Subcutaneous abdominal adipose tissue (tissue), 5 donors: ENCODE measurements around the gene TMEM106B.

Experiments used
- H3K27ac ChIP-seq: one replicate; pipeline ENCODE4 v1.7.0; 2013; ENCODE audit warnings: low read depth, mild to moderate bottlenecking, inconsistent platforms, low read length, moderate library complexity
- H3K27me3 ChIP-seq, 5 donors: one replicate each; pipeline ENCODE4 v1.7.0; 2013; ENCODE audit warnings: low read length in 5 of 5, inconsistent platforms in 1 of 5; ENCODE audit not compliant: control insufficient read depth in 5 of 5, insufficient read depth in 4 of 5
- H3K36me3 ChIP-seq, 5 donors: one replicate each; pipeline ENCODE4 v1.7.0; 2013; ENCODE audit warnings: low read length in 5 of 5; ENCODE audit not compliant: control insufficient read depth in 5 of 5, insufficient read depth in 5 of 5
- H3K4me1 ChIP-seq, 5 donors: one replicate each; pipeline ENCODE4 v1.7.0; 2013; ENCODE audit warnings: low read length in 5 of 5, mild to moderate bottlenecking in 3 of 5, moderate library complexity in 1 of 5; ENCODE audit not compliant: control insufficient read depth in 5 of 5, insufficient read depth in 5 of 5
- H3K4me3 ChIP-seq, 5 donors: one replicate each; pipeline ENCODE4 v1.7.0; 2013; ENCODE audit warnings: low read length in 5 of 5, low read depth in 1 of 5
- H3K9ac ChIP-seq, 5 donors: one replicate each; pipeline ENCODE4 v1.7.0; 2013; ENCODE audit warnings: low read length in 5 of 5, mild to moderate bottlenecking in 4 of 5, moderate library complexity in 3 of 5
- H3K9me3 ChIP-seq, 5 donors: one replicate each; pipeline ENCODE4 v1.7.0; 2013; ENCODE audit warnings: low read length in 5 of 5; ENCODE audit not compliant: control insufficient read depth in 5 of 5
- donor health status: healthy.
- donor health status: healthy.
- donor health status: healthy.
- donor health status: healthy.
- donor health status: healthy.

Gene TMEM106B

DNA sequence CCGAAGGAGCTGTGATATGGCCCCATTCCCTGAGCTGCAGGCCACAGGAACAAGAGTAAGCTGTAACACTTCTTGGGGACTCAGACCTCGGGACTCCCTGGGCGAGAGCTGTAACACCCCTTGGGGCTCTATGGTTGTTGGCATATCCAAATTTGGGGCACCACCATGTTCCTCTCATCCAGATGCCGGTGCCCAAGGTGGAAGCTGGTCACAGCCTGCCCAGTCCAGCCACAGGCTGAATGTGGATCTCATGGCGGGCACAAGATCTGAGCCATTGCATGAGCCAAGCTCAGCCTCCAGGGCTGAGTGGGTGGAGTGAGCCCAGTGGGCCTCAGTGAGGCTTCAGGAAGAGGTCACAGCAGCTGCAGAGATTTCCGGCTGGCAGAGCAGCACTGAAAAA lies 78.9 kb downstream of the TMEM106B start:
- Histone ChIP-seq H3K9ac (no peak overlapping the region), H3K27ac (no peak overlapping the region), H3K4me1 (no peaks in the 10 kb centered on the region), H3K27me3 (no peaks in the 10 kb centered on the region), H3K9me3 (peaks cover 0 to 20% (median 12%) of the 10 kb centered on the region in 5 donors), H3K36me3 (no peaks in the 10 kb centered on the region), H3K4me3 (no peak overlapping the region)

DNA sequence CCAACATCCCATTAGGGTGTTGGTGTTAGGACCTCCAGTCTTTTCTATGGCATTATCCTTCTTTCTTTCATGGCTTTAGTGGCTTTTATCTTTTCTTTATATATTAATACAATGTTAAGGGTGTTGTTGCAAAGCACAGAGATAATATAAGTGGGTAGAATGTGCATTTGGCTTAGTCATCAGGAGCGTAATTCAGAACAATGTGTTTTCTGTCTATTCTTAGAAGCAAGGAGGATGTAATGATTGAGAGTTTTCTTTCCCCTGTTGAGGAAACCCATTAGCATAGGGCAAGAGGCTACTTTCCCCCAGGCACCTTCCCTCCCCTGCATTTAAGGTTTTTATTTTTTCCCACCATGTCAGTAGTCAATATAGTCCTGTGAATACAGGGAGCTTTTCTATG lies 79.7 kb downstream of the TMEM106B start:
- H3K36me3 ChIP-seq: no peaks in the 10 kb centered on the region
- H3K27ac ChIP-seq: no peak overlapping the region
- H3K4me1 ChIP-seq: no peaks in the 10 kb centered on the region
- H3K9ac ChIP-seq: no peak overlapping the region
- H3K9me3 ChIP-seq: peaks cover 0 to 20% (median 12%) of the 10 kb centered on the region in 5 donors
- H3K27me3 ChIP-seq: no peaks in the 10 kb centered on the region
- no peak overlapping the region for H3K4me3 ChIP-seq

DNA sequence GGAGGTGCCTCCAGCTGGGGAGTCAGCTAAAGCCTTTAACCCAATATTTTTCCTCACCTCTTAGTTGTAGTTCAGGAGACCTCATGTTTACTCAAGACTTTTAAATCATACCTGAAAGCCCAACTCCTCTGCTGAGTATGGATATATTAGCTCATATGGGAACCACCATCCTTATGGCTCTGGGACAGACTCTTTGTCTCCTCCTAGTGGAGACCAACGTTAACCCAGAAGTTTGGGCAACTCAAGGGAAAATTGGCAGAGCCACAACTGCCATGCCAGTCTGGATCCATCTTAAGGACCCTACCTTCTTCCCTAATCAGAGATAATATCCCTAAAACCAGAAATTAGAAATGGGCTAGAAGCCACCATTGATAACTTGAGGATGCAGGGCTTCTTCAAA lies 80.8 kb downstream of the TMEM106B start:
- Histone ChIP-seq H3K36me3 (no peaks in the 10 kb centered on the region), H3K4me3 (no peak overlapping the region), H3K27me3 (no peaks in the 10 kb centered on the region), H3K9me3 (peaks cover 0 to 20% (median 12%) of the 10 kb centered on the region in 5 donors), H3K9ac (no peak overlapping the region), H3K4me1 (no peaks in the 10 kb centered on the region), H3K27ac (no peak overlapping the region)
